B cell (primary cell): ENCODE data around the gene CHTF8. TPM values are rescaled to one million over a fixed set of nuclear protein-coding genes. Genes with fewer than 3 reads are reported as not detected.

ENCODE experiments used
- ATAC-seq: fragments of 200-7000 bp; cut with Tn5 transposase; one replicate; pipeline ENCODE4 v1.10.0; 2021; ENCODE audit warnings: low read depth, mild to moderate bottlenecking, moderate number of reproducible peaks, moderate library complexity
- CTCF ChIA-PET: fragments of 350-600 bp; sonication (Branson Sonifier 250); formaldehyde crosslinking; loops from one replicate; lab custom pipeline; 2021; ENCODE audit warnings: antibody characterized with exemption, inconsistent platforms; lab: Charles Lee
- POLR2A ChIA-PET: fragments of 350-600 bp; sonication (Branson Sonifier 250); formaldehyde crosslinking; loops from one replicate; lab custom pipeline; 2021; ENCODE audit warnings: antibody characterized with exemption; lab: Charles Lee
- DNase-seq: peaks from one replicate; pipeline ENCODE4 v3.0.0; 2013
- H2AFZ ChIP-seq: 2 replicates; pipeline ENCODE4 v1.6.1; 2012; ENCODE audit warnings: mild to moderate bottlenecking, low read depth, low read length; ENCODE audit not compliant: insufficient read depth, poor library complexity, severe bottlenecking
- H3K27ac ChIP-seq, 2 donors: 1 replicate in 1 of 2; 2 replicates in 1 of 2; pipeline ENCODE4 v1.5.1; 2012 to 2013; ENCODE audit warnings: low read length in 2 of 2, mild to moderate bottlenecking in 2 of 2, moderate library complexity in 1 of 2
- H3K27me3 ChIP-seq, 4 experiments: fragments of 200-600 bp in 1 of 4; sonication (generic) in 1 of 4; replicated peaks in 1 of 4; 1 replicate in 2 of 4; 2 replicates in 2 of 4; pipeline versions ENCODE4 v1.6.1 to v1.7.0; 2013 to 2016; ENCODE audit warnings: low read length in 3 of 4, mild to moderate bottlenecking in 2 of 4, mixed read lengths in 1 of 4, moderate library complexity in 1 of 4; ENCODE audit not compliant: insufficient read depth in 4 of 4, control insufficient read depth in 3 of 4; ENCODE audit errors: control extremely low read depth in 1 of 4
- H3K36me3 ChIP-seq, 2 experiments: replicated peaks in 1 of 2; 1 replicate in 1 of 2; 2 replicates in 1 of 2; pipeline versions ENCODE4 v1.6.1 to v1.7.1; 2013; ENCODE audit warnings: low read length in 1 of 2; ENCODE audit not compliant: insufficient read depth in 2 of 2, control insufficient read depth in 1 of 2; ENCODE audit errors: control extremely low read depth in 1 of 2, extremely low read depth in 1 of 2
- H3K4me1 ChIP-seq, 2 donors: fragments of 200-600 bp in 1 of 2; sonication (generic) in 1 of 2; 1 replicate in 1 of 2; 2 replicates in 1 of 2; pipeline versions ENCODE4 v1.5.1 to v1.6.1; 2013 to 2017; ENCODE audit warnings: low read length in 2 of 2; ENCODE audit not compliant: control insufficient read depth in 2 of 2, insufficient read depth in 2 of 2
- H3K4me2 ChIP-seq: replicated peaks from 2 replicates; pipeline ENCODE3; 2012; ENCODE audit warnings: mild to moderate bottlenecking, low read depth, low read length; ENCODE audit not compliant: poor library complexity, severe bottlenecking
- H3K4me3 ChIP-seq, 5 experiments: fragments of 200-600 bp in 1 of 5; sonication (generic) in 1 of 5; 1 replicate in 3 of 5; 2 replicates in 2 of 5; pipeline versions ENCODE4 v1.5.1 to v1.7.0; 2011 to 2016; ENCODE audit warnings: low read length in 4 of 5, mild to moderate bottlenecking in 4 of 5, low read depth in 2 of 5, control low read depth in 1 of 5, moderate library complexity in 1 of 5; ENCODE audit not compliant: insufficient read depth in 1 of 5; ENCODE audit errors: control extremely low read depth in 1 of 5, extremely low read depth in 1 of 5
- H3K79me2 ChIP-seq: fragments of 200-600 bp; sonication (generic); one replicate; pipeline ENCODE4 v1.6.0; 2016; ENCODE audit warnings: low read length; ENCODE audit not compliant: control insufficient read depth, insufficient read depth
- H3K9ac ChIP-seq: fragments of 200-600 bp; sonication (generic); 2 replicates; pipeline ENCODE4 v1.6.1; 2017; ENCODE audit warnings: mild to moderate bottlenecking, low read length, moderate library complexity
- H3K9me3 ChIP-seq, 3 donors: one replicate each; pipeline versions ENCODE4 v1.6.1 to v1.7.1; 2013; ENCODE audit warnings: low read length in 2 of 3; ENCODE audit not compliant: control insufficient read depth in 2 of 3, insufficient read depth in 1 of 3; ENCODE audit errors: control extremely low read depth in 1 of 3
- H4K20me1 ChIP-seq: 2 replicates; pipeline ENCODE4 v1.6.0; 2012; ENCODE audit warnings: mild to moderate bottlenecking, low read length; ENCODE audit not compliant: insufficient read depth, control insufficient read depth, poor library complexity, severe bottlenecking
- H3K27ac Mint-ChIP-seq: one replicate; pipeline ENCODE4 v1.8.0; 2021; ENCODE audit warnings: mixed read lengths
- H3K27me3 Mint-ChIP-seq: one replicate; pipeline ENCODE4 v1.8.0; 2021; ENCODE audit warnings: mixed read lengths
- H3K4me1 Mint-ChIP-seq: one replicate; pipeline ENCODE4 v1.8.0; 2021; ENCODE audit warnings: mixed read lengths
- H3K4me3 Mint-ChIP-seq: one replicate; pipeline ENCODE4 v1.8.0; 2021; ENCODE audit warnings: mixed read lengths
- H3K9me3 Mint-ChIP-seq: one replicate; pipeline ENCODE4 v1.8.0; 2022; ENCODE audit warnings: mixed read lengths; ENCODE audit not compliant: insufficient read depth
- CTCF ChIP-seq: fragments of 200-600 bp; IDR thresholded peaks from one replicate; pipeline ENCODE4 v1.8.0; 2022; ENCODE audit warnings: antibody characterized with exemption, mild to moderate bottlenecking
- EZH2 ChIP-seq: IDR thresholded peaks from 2 replicates; pipeline ENCODE4 v1.6.1; 2012; ENCODE audit warnings: borderline replicate concordance, low read depth, mild to moderate bottlenecking, moderate library complexity, low read length; ENCODE audit not compliant: insufficient read depth, poor library complexity, severe bottlenecking
- WGBS: methylation state at CpG from one replicate; pipeline ENCODE4 v1.1.5; 2013; ENCODE audit warnings: missing lambda C conversion rate; ENCODE audit not compliant: insufficient coverage; 5-methylcytosine and 5-hydroxymethylcytosine counted together
- intact Hi-C: fragments of 100-400 bp; cut with micrococcal nuclease; formaldehyde crosslinking; loops from one replicate; pipeline ENCODE4 v1.10.0; 2022
- polyA plus RNA-seq: library from polyadenylated mRNA; depleted of rRNA; stranded (reverse); fragments of >200 nt; gene quantifications from 2 replicates; pipeline ENCODE4 v1.2.3, GENCODE V29; 2012
- total RNA-seq, 2 donors: library from RNA; stranded (reverse); fragments of 120-200 nt in 1 of 2; gene quantifications; 1 replicate in 1 of 2; 2 replicates in 1 of 2; pipeline versions ENCODE4 v1.2.3 to v1.2.4, GENCODE V29; 2013 to 2022

CHTF8 gene
- total and polyA plus RNA-seq, 2 donors (not counting 1 experiment from before 2014, with no cell fraction given), result 65.0 to 112 TPM

DNA sequence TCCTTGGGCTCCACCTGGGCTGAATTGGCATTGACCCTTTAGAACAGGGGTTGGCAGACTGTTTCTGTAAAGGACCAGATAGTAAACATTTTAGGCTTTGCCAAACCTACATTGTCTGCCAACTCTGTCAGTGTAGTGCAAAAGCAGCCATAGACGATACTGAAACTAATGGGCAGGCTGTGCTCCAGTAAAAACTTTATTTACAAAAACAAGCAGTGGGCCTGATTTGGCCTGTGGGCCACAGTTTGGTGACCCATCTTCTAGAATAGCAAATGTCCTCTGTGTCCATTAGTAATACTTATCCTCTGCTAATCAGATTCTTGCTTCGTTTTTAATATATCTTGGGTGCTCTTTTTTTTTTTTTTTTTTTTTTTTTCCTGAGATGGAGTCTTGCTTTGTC lies 6.2 kb upstream of the CHTF8 start:
- peaks cover 16% of the 10 kb centered on the region for H4K20me1 ChIP-seq
- CTCF ChIA-PET, result no interaction called here
- Mint-ChIP-seq H3K27ac (no peak overlapping the region), H3K27me3 (no peaks in the 10 kb centered on the region), H3K4me1 (peaks cover 9% of the 10 kb centered on the region), H3K9me3 (no peaks in the 10 kb centered on the region), H3K4me3 (no peak overlapping the region)
- H3K79me2 ChIP-seq, result peaks cover 61% of the 10 kb centered on the region
- DNase-seq (no peak), ATAC-seq (no peak)
- no peak overlapping the region for H3K4me2 ChIP-seq
- TF ChIP-seq EZH2 (no peak), CTCF (no peak)
- no peak overlapping the region for H3K9ac ChIP-seq
- no peaks in the 10 kb centered on the region for H3K27me3 ChIP-seq
- H3K4me1 ChIP-seq, result peaks cover 0 to 2% of the 10 kb centered on the region in 2 donors
- POLR2A ChIA-PET, result interaction anchor here (0.6 kb wide), 1 partner anchor 14 kb away, joined by 4 read pairs; no protein-coding TSS in a partner anchor
- no peak overlapping the region for H2AFZ ChIP-seq
- H3K9me3 ChIP-seq, result no peaks in the 10 kb centered on the region
- peaks cover 5 to 61% of the 10 kb centered on the region in 2 experiments for H3K36me3 ChIP-seq
- no peak overlapping the region for H3K4me3 ChIP-seq
- WGBS, result 100% methylated on average over 1 of the region's 2 CpGs
- intact Hi-C loops, result loop anchor here (10.0 kb wide), 1 partner anchor 1474 kb away; the partner anchor contains the start of genes ACD, C16orf86, ENKD1 and PARD6A
- no peak overlapping the region for H3K27ac ChIP-seq

DNA sequence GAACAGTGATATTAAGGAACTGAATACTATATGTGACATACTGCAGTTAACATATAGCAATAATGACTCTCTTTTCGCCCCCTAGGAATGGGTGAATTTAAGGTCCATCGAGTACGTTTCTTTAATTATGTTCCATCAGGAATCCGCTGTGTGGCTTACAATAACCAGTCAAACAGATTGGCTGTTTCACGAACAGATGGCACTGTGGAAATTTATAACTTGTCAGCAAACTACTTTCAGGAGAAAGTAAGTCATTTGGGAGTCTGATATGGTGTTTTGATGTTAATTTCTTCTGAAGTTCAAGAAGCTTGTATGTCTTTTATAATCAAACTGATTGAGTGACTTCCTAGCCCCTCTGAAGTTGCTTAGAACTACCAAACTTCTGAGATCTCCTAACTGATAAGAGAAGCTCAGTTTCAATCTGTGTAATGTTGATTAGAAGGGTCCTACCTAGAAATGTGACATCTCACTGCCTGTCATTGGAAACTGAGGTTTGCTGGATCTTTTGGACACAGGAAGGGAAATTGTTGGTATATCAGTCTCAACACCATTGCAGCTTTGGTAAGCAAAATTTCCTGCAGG lies 1.1 kb upstream of the CHTF8 start:
- Histone ChIP-seq H3K9ac (peak overlapping the region; percentile 87), H3K27ac (peak overlapping the region; percentile 66 to 90), H2AFZ (peak overlapping the region; percentile 92), H3K79me2 (peaks cover 91% of the 10 kb centered on the region), H3K9me3 (no peaks in the 10 kb centered on the region), H3K4me3 (peak overlapping the region in 4 of 5 experiments; percentile 87 to 96 (median 92)), H4K20me1 (peaks cover 33% of the 10 kb centered on the region), H3K27me3 (no peaks in the 10 kb centered on the region), H3K36me3 (peaks cover under 1 to 20% of the 10 kb centered on the region in 2 experiments), H3K4me2 (peak overlapping the region; percentile 95), H3K4me1 (peaks cover 16 to 19% of the 10 kb centered on the region in 2 donors)
- ChIA-PET POLR2A (interaction anchor here (1.6 kb wide), 1 partner anchor 53 kb away, joined by 6 read pairs; the partner anchor contains the start of gene SNTB2), CTCF (interaction anchor here (0.9 to 4.8 kb wide), 6 partner anchors 10 to 612 kb away, joined by 3 to 29 read pairs (median 6); no protein-coding TSS in a partner anchor)
- H3K9me3 Mint-ChIP-seq, result no peaks in the 10 kb centered on the region
- no peaks in the 10 kb centered on the region for H3K27me3 Mint-ChIP-seq
- H3K4me1 Mint-ChIP-seq, result peaks cover 38% of the 10 kb centered on the region
- DNase-seq, result no peak
- no peak for ATAC-seq
- whole genome bisulfite sequencing, result no CpG with 5 or more reads among the region's 5 CpGs
- intact Hi-C loops, result loop anchor here (10.0 kb wide), 1 partner anchor 1469 kb away; the partner anchor contains the start of genes ACD, C16orf86, ENKD1 and PARD6A
- H3K27ac Mint-ChIP-seq, result peak overlapping the region; percentile 91
- TF ChIP-seq CTCF, result no peak
- no peak for TF ChIP-seq EZH2
- H3K4me3 Mint-ChIP-seq, result peak overlapping the region; percentile 95
